NCI-H2029 treated with DMSO at 0.1 percent for 48 hours (cell line): ENCODE results near the gene KRTAP5-11.
"Not testable (repeated sequence)": the region's sequence is repeated elsewhere in the genome, so short reads cannot be mapped to it uniquely, and the experiment has no call there.

Experiments
- DNase-seq: peaks from one replicate; lab custom pipeline; 2025; lab: John Stamatoyannopoulos, UW

Gene KRTAP5-11, protein sequence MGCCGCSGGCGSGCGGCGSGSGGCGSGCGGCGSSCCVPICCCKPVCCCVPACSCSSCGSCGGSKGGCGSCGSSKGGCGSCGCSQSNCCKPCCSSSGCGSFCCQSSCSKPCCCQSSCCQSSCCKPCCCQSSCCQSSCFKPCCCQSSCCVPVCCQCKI

DNA sequence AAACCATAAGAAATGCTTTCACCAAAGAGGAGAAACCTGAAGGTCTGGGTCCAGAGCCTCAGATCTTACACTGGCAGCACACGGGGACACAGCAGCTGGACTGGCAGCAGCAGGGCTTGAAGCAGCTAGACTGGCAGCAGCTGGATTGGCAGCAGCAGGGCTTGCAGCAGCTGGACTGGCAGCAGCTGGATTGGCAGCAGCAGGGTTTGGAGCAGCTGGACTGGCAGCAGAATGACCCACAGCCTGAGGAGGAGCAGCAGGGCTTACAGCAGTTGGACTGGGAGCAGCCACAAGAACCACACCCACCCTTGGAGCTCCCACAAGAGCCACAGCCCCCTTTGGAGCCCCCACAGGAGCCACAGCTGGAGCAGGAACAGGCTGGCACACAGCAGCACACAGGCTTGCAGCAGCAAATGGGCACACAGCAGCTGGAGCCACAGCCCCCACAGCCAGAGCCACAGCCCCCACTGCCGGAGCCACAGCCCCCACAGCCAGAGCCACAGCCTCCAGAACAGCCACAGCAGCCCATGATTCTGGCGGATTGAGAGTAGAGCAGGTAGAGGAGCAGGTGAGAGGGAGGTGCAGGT lies at the start of gene KRTAP5-11:
TSS of gene KRTAP5-11 (minus strand) at position 567 of the 587 bp plus-strand sequence. CDS start at position 529, 38 bp downstream.
- DNase-seq: no peak

DNA sequence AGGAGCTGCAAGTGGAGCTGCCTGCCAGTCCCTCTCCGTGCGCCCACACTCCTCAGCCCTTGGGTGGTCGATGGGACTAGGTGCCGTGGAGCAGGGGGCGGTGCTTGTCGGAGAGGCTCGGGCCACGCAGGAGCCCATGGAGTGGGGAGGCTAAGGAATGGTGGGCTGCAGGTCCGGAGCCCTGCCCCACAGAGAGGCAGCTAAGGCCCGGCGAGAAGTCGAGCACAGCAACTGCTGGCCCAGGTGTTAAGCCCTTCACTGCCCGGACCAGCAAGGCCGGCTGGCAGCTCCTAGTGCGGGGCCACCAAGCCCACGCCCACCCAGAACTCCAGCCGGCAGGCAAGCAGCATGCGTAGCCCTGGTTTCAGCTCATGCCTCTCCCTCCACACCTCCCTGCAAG lies 48.9 kb upstream of the KRTAP5-11 start:
- not testable (repeated sequence) for DNase-seq

DNA sequence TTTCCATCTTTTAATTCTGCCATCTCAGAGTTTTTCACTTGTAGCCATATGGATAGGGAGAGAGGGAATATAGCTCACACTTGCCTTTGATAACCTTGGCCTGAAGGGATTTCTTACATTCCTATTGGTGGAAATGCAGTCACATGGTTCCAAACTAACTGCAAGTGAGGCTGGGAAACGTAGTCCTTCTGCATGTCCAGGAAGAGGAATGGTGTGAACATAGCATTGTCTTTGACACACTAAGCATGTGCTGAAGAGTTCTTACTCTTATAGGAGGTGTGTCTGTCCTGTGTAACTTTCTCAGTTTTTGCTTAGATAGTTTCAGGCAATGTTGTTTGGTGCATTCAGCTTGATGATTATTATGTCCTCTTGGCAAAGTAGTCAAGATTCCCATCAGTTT lies 47.4 kb upstream of the KRTAP5-11 start:
- DNase-seq: not testable (repeated sequence)

DNA sequence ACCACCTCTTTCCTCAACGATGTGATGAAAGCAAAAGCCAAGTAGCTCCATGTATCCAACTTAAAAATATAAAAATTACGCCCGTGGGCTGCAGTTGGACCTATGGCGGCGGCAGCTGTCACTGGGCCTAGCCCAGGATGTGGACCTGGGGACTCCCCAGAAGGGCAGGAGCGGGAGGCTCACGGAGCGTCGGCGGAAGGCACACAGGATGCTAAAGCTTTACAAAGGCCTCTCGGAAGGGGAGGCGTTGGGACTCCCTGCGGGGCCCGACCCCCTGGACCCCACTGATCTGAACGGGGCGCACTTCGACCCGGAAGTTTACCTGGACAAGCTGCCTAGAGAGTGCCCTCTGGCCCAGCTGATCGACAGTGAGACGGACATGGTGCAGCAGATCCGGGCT lies 46.3 kb upstream of the KRTAP5-11 start:
- DNase-seq: not testable (repeated sequence)

DNA sequence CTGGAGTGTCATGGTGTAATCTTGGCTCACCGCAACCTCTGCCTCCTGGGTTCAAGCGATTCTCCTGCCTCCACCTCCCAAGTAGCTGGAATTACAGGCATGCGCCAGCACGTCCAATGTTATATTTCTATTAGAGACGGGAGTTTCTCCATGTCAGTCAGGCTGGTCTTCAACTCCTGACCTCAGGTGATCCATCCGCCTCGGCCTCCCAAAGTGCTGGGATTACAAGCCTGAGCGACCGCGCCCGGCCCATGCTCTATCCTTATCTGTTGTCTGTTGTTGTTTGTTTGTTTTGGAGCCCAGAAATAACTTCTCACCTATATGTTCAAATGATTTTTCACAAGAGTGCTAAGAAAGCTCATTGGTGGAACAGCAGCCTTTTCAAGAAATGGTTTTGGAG lies 40.6 kb upstream of the KRTAP5-11 start:
- DNase-seq: not testable (repeated sequence)

DNA sequence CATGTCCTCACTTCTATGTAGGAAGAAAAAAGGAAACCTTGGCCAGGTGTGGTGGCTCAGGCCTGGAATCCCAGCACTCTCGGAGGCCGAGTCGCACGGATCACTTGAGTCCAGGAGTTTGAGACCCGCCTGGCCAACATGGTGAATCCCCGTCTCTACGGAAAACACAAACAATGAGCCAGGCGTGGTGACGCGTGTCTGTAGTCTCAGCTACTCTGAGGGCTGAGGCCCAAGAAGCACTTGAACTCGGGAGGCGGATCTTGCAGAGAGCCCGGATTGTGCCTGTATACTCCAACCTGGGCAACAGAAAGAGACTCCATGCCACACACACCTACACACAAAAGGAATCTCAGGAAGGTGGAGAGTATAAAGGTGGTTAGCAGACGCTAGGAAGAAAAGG lies 39.9 kb upstream of the KRTAP5-11 start:
- DNase-seq: not testable (repeated sequence)

DNA sequence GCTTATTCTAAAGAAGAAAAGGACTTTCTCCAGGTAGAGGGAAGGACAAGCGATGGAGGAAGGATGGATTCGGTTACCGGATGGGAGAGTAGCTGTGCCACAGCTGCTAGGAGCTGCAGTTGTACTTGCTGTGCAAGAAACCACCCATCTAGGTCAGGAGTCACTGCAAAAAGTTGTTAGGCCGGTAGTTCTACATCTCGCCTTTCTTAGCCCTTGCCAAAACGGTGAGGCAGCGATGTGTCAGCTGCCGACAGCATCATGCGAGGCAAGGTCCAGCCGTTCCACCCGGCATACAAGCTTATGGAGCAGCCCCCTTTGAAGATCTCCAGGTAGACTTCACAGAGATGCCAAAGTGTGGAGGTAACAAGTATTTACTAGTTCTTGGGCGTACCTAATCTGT lies 32.3 kb upstream of the KRTAP5-11 start:
- not testable (repeated sequence) for DNase-seq

DNA sequence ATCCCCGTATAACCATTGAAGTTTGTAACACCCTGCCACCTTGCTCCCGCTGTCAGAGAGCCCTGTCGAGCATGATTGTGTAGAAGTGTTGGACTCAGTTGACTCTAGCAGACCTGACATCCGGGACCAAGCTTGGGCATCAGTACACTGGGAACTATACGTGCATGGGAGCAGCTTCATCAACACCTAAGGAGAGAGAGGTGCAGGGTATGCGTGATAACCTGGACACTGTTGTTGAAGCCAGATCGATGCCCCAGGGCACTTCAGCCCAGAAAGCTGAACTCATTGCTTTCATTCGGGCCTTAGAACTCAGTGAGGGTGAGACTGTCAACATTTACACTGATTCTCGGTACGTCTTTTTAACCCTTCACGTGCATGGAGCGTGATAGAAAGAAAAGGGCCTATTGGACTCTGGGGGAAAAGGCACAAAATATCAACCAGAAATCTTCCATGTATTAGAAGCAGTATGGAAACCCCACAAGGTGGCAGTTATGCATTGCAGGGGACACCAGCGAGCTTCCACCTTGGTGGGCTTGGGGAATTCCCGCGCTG lies 31.8 kb upstream of the KRTAP5-11 start:
- not testable (repeated sequence) for DNase-seq

DNA sequence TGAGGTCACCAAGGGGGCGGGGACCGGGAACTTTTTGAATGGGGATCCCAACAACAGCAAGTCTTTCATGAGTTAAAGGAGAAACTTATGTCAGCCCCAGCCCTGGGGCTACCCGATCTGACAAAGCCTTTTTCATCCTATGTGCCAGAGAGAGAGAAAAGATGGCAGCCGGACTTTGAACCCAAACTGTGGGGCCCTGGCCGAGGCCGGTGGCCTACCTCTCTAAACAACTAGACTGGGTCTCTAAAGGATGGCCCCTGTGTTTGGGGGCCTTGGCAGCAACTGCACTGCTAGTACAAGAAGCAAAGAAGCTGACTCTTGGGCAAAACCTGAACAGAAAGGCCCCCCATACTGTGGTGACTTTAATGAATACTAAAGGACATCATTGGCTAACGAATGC lies 31.3 kb upstream of the KRTAP5-11 start:
- DNase-seq: not testable (repeated sequence)

DNA sequence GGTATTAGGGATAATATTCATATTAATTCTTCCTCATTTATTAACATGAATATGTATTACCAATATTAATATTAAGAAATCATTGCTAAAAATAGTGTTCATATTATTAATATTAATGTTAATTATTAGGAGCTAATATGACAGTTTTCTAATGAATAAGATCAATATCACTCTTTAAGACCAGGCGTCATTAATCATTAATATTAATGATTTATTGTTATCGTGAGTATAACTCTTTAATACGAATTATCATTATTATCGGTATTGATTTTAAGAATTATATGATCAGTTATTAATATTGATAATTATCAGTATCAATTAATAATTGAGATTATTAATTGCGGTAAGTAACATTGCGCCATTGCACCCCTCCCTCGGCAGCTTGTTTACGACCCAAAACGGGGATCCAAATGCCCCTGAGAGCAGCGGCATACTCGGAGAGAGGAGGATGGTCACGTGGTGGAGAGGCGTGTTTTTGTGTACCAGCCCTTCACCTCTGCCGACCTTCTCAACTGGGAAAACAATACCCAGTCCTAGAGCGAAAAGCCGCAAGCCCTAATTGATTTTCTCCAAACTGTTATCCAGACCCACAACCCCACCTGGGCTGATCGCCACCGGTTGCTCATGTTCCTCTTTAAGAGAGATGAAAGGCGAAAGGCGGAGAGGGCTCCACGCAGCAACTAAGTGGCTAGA lies 28.7 kb upstream of the KRTAP5-11 start:
- DNase-seq: not testable (repeated sequence)

DNA sequence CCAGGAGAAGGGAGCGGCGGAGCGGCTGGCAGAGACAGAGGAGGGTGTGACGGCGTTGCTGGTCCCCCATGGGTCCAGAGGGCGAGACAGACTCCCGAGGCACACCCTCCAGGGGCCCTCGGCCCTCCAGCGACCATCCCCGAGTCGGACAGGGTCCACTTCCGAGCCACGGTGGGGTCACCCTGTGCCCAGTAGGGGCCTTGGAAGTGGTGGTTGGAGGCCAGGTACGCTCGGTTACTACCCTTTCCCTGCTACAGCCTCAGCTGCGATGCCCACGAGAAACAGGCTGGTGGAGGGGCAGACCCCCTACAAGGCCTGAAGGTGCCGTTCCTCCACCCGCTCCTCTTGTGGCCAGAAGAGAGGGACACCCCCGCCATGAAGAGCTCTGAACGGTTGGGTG lies 25.6 kb upstream of the KRTAP5-11 start:
- not testable (repeated sequence) for DNase-seq

DNA sequence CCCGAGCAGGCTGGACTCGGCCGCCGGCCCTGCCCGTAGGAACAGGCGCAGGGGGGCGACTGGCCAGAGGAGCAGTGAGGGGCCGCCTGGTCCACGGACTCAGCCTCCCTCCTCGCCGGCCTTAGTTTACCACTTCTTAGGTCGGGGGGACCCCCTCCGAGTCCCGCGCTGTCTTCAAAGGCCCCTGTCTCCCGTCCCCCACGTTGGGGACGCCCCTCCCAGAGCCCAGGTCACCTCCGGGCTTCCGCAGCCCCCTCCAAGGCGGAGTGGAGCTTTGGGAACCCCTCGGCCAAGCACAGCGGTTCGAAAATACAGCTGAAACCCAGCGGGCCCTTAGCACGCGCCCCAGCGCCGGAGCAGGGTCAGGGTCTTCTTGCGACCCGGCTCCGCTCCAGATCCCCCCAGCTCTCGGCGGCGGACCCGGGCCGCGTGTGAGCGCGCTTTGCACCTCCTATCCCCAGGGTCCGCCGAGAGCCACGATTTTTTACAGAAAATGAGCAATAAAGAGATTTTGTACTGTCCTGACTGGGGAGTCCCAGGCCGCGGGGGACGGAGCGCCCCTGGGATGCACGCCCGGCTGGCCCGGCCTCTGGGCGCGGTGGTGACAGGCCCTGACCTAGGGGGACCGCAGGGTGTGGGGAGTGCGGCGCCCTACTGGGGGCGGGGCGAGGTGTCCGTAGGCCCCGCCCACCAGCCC lies 25.0 kb upstream of the KRTAP5-11 start:
- DNase-seq: not testable (repeated sequence)

DNA sequence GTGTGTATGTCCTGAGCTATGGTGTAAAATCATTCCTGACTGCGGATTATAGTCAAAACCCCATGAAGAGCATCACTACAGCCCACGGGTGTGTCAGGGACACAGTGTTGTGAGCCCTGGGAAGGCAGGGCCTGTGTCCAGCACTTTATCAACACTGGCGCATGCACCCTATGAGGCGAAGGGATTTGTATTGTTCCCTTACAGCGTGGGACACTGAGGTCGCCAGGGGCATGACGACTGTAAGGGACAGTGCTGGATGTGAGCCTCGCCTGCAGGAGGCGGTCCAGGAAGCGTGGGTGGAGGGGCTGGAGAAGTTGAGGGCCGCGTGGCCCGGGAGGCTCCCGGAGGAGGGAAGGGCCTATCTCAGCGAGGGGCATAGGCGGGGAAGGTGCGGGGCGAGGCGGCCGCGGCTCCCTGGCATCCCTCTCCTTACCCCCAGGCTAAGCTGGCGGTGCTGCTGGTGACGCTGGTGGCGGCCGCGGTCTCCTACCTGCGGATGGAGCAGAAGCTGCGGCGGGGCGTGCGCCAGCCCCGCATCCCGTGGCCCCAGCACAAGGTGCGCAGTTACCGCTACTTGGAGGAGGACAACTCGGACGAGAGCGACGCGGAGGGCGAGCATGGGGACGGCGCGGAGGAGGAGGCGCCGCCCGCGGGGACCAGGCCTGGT lies 24.3 kb upstream of the KRTAP5-11 start:
- not testable (repeated sequence) for DNase-seq

DNA sequence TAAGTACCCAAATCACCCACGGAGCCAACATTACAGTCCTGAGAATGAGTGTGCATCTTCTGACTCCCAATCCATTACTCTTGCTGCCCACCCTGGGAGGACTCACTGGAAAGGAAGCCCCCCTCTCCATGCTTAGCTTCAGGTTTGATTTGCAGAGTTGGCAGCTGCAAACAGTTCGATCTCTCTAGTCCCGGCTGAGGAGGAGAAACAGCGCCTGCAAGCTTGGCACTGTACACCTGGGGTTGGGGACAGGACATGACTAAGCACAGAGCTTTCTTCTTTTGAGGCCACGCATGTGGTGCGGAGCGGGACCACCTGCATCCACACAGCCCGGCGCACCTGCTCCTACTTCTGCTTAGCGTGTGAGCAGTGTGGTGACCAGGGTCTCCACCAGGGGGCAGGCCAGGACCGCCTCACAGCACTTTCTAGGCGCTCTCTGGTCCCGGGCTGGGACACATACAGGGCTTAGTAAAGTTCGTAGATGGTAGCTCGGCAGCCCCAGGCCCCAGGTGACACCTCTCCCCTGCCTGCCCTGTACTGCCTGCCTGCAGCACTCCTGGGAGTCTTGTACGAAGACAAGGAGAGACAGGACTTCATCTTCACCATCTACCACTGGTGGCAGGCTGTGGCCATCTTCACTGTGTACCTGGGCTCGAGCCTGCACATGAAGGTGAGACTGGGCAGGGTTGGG lies 22.3 kb upstream of the KRTAP5-11 start:
- DNase-seq: not testable (repeated sequence)

DNA sequence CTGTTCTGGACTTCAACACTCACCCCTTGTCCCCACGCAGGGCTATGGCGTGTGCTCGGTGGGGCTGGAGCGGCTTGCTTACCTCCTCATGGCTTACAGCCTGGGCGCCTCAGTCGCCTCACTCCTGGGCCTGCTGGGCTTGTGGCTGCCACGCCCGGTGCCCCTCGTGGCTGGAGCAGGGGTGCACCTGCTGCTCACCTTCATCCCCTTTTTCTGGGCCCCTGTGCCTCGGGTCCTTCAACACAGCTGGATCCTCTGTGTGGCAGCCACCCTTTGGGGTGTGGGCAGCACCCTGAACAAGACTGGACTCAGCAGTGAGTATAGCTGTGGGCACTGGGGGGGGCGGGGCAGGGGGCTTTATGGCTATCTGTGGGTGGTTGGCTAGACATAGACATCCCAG lies 20.5 kb upstream of the KRTAP5-11 start:
- not testable (repeated sequence) for DNase-seq

DNA sequence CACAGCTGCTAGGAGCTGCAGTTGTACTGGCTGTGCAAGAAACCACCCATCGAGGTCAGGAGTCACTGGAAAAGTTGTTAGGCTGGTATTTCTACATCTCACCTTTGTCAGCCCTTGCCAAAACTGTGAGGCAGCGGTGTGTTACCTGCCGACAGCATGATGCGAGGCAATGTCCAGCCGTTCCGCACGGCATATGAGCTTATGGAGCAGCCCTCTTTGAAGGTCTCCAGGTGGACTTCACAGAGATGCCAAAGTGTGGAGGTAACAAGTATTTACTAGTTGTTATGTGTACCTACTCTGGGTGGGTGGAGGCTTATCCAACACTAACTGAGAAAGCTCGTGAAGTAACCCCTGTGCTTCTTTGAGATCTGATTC lies 6.9 kb upstream of the KRTAP5-11 start:
- not testable (repeated sequence) for DNase-seq

DNA sequence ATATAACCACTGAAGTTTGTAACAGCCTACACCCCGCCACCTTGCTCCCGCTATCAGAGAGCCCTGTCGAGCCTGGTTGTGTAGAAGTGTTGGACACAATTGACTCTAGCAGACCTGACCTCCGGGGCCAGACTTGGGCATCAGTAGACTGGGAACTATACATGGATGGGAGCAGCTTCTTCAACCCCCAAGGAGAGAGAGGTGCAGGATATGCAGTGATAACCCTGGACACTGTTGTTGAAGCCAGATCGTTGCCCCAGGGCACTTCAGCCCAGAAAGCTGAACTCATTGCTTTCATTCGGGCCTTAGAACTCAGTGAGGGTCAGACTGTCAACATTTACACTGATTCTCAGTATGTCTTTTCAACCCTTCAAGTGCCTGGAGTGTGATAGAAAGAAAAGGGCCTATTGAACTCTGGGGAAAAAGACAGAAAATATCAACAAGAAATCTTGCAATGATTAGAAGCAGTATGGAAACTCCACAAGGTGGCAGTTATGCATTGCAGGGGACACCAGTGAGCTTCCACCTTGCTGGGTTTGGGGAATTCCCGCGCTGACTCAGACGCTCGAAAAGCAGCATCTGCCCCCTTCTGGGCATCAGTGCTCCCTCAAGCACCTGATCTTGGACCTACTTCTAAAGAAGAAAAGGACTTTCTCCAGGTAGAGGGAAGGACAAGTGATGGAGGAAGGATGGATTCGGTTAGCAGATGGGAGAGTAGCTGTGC lies 6.3 kb upstream of the KRTAP5-11 start:
- not testable (repeated sequence) for DNase-seq

DNA sequence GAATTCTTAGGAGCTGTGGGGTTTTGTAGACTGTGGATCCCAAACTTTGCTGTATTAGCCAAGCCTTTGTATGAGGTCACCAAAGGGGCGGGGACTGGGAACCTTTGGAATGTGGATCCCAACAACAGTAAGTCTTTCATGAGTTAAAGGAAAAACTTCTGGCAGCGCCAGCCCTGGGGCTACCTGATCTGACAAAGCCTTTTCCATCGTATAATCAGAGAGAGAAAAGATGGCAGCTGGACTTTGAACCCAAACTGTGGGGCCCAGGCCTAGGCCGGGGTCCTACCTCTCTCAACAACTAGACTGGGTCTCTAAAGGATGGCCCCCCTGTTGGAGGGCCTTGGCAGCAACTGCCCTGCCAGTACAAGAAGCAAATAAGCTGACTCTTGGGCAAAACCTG lies 5.6 kb upstream of the KRTAP5-11 start:
- not testable (repeated sequence) for DNase-seq

DNA sequence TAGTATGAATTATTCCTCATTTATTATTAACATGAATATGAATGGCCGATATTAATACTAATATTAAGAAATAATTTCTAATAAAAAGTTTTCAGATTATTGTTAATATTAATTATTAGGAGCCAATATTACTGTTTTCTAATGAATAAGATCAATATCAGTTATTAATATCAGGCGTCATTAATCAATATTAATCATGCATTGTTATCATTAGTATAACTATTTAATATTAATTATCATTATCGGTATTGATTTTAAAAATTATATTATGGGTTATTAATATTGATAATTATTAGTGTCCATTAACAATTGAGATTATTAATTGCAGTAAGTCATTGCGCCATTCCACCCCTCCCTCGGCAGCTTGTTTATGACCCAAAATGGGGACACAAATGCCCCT lies 3.0 kb upstream of the KRTAP5-11 start:
- not testable (repeated sequence) for DNase-seq

DNA sequence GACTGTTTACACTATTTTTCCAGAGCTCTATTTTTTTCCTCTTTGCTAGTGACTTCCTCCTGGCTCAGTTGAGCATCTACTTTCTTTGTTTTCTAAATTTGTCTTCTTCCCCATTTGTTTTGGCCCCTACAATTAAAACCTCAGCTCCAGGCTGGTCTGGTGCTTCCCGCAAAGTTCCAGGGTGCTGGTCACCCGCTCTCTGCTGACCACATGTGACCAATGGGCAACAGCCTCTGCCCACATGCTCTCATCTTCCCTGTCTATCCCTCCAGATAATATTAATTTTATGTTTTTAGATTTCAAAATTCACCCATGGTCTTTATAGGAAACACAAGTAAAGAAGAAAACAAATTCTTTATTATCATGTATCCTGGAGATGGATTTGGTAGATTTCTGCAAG lies 294 bp upstream of the KRTAP5-11 start:
- DNase-seq: not testable (repeated sequence)

DNA sequence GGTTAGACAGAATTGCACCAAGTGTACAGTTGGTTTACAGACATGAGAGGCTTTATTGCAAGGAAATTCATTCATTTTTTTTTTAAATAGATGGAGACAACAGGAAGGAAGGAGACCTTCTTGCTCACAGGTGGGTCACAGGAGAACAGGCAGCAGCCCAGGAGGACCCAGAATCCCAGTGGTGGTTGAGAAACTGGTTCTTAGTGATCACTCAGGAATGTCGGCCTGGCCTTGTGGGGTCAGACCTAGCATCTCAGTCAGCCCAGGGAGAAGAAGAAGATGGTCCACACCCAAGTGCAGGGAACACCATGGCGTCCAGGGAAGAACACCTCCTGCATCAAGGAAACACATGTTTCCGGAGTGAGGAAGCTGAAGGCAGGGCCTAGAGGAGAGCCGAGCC lies 849 bp downstream of the KRTAP5-11 start:
- no peak for DNase-seq
